HG03039 (cell line): ENCODE results near the gene TF.

Experiments used
- ATAC-seq: cut with Tn5 transposase; IDR thresholded peaks from one replicate; pipeline ENCODE4 v1.9.1; 2021; ENCODE audit warnings: mild to moderate bottlenecking, moderate library complexity; ENCODE audit not compliant: unreplicated experiment

Gene TF

GRCh38 chr3:133834621-133835417 lies 88.6 kb downstream of the TF start:
- ATAC-seq, result no peak

DNA sequence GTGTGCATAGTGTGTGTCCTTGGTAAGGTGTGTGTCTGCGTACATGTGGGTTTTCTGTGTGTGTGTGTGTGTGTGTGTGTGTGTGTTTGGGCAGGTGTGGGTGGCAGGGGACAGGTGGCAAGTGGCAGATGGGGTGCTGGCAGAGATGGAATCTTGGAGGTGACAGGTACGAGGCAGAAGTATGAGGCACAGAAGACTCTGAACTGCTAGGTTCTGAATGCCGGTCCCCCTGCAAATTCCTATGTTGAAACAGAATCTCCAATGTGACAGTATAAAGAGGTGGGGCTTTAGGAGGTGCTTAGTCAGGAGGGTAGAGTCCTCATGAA lies 89.2 kb downstream of the TF start:
- ATAC-seq, result no peak

DNA sequence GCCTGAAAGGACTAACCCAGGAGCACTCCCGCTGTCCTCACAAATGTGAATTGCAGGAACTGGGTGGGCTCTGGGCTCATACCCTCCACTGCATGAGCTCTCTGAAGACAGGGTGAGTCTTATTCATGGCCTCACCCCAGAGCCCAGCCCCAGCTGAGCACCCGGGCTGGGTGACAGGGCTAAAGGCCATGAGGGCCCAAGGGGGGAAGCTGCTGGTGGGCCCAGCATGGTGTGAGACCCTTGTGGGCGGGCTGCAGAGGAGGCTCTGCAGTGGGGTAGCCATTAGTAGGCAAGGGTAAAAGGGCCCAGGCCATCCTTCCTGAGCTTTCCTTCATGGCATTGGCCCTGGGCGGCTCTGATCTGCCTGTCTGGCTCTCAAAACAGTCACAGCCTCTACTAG lies 89.8 kb downstream of the TF start:
- no peak for ATAC-seq

DNA sequence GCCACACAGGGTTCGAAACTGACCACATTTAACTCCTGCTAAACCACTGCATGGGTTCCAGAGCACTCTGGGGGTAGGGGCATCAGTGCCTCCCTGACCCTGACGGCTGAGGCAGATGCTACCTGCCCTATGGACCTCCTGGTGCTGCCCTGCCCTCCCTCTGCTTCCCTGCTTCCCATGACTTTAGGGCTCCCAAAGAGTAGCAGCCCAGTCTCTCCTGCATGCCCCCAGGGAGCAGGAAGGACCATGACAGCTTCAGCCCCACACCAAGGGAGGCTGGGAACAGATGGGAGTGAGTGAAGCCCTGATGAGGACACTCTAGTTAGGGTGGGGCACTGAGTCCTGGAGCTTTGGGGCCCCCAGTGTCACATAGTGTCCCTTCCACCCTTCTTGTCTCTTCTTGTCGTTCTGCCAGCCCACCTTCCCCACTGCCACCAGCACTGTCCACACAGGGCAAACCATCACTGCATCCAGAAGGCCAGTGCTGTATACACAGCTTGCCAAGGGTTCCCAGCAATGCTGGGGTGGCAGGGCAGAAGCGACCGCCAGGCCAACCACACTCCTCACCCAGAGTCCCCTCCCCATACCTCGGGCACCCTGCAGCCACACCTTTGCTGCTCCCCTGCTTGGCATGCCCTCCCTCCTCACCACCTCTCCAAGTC lies 90.4 kb downstream of the TF start:
- ATAC-seq, result no peak

GRCh38 chr3:133837487-133838295 lies 91.5 kb downstream of the TF start:
- no peak for ATAC-seq

DNA sequence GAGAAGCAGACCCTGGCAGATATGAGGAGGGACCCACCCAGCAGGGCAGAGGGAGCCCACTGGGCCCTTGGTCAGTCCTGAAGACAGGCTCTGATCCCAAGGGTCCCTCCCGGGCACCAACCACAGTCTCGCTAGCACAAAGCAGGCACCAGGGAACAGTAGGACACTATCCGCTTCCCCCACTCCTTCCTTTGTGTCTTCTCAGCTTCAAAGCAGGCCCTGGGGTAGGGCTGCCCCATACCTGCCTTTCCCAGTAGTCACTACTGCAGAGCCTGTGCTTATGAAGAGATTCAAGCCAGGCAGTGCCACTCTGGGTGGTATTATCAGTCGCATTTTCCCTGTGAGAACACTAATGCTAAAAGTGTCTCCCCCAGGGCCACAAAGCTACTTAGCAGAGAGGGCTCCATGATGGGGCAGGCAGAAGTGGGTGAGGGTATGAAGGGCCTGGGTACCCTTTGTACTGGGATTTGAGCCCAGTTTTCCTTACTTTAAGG lies 92.2 kb downstream of the TF start:
- no peak for ATAC-seq

DNA sequence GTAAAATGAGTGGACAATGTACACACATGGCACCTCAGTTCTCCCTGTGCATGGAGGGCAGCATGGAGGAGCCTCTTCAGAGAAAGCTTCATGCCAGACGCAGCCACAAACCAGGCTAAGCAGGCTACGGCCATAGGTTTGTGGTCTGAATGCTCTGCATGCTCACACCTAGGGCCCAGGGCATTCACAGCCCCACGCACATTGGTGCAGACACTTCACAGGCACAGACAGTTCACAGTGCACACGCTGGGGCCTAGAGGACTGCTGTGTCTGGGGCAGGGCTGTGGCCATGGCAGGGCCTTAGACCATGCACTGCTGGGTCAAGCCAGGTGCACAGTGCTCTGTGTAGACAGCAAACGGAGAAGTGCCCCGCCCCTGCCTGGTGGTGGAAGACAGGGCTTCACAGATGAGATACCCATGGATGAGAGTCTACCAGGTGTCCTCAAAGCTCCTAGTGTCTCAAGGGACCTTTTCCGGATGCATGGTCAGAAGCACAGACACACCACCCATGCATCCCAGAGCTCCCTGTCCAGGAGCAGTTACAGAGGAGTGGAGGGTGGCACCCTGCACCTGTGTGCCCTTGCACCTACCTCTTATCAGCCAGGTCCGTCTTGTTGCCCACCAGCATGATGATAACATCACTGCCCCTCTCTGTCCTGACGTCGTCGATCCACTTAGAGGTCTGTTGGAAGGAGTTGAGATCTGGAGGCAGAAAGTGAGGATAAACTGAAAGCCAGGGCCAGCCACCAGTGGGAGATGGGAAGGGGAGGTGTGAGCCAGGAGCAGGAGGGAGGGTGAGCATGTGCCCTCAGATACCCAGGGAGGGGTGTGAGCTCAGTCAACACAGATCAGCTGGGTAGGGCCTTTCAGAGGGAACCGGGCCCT lies 93.0 kb downstream of the TF start:
- ATAC-seq, result no peak

GRCh38 chr3:133840055-133840737 lies 94.0 kb downstream of the TF start:
- no peak for ATAC-seq

GRCh38 chr3:133840767-133841166 lies 94.6 kb downstream of the TF start:
- no peak for ATAC-seq

GRCh38 chr3:133841196-133841595 lies 95.0 kb downstream of the TF start:
- ATAC-seq, result no peak

GRCh38 chr3:133842158-133842557 lies 96.0 kb downstream of the TF start:
- no peak for ATAC-seq

DNA sequence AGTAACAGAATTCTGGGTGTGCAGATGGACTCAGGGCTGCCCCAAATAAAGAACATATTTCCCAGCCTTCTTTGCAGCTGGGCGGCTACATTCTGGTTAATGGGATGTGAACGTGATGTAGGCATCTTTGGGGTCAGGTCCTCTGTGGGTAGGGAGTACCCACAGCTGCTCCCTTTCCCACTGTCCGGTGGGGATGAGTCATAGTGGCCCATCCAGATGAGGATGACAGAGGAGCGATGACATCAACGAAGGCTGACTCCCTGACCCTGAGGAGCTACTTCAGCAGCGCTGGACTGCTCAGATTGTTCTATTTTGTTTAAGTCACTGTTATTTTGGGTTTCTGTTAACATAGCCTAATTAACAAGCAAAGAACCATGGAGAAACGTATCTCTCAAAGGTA lies 97.4 kb downstream of the TF start:
- no peak for ATAC-seq

- no peak for ATAC-seq
Measured at GRCh38 chr3:133845127-133845526, 98.9 kb downstream of the TF start.
